HFFc6 (cell line): ENCODE results near the gene TMEM184A. TPM values are rescaled to one million over a fixed set of nuclear protein-coding genes. Genes with fewer than 3 reads are reported as not detected.

Experiments used
- DNase-seq: peaks from one replicate; pipeline ENCODE4 v3.0.0-alpha.2; 2018
- H3K27ac Mint-ChIP-seq: 2 replicates; pipeline ENCODE4 v1.8.0; 2020; ENCODE audit warnings: mild to moderate bottlenecking, mixed read lengths
- H3K27me3 Mint-ChIP-seq: 2 replicates; pipeline ENCODE4 v1.8.0; 2021; ENCODE audit warnings: mild to moderate bottlenecking, moderate library complexity, mixed read lengths; ENCODE audit not compliant: insufficient read depth
- H3K36me3 Mint-ChIP-seq: 2 replicates; pipeline ENCODE4 v1.8.0; 2021; ENCODE audit warnings: low read depth, mixed read lengths
- H3K4me1 Mint-ChIP-seq: 2 replicates; pipeline ENCODE4 v1.8.0; 2020; ENCODE audit warnings: low read depth, mixed read lengths
- H3K4me3 Mint-ChIP-seq: 2 replicates; pipeline ENCODE4 v1.8.0; 2020; ENCODE audit warnings: mild to moderate bottlenecking, moderate library complexity, mixed read lengths
- H3K9me3 Mint-ChIP-seq: 2 replicates; pipeline ENCODE4 v1.8.0; 2020; ENCODE audit warnings: mild to moderate bottlenecking, mixed read lengths
- total RNA-seq, 6 experiments: library from RNA; stranded (reverse); fragmentation: NEBNext Ultra II Directional; extraction: Animal tissue kit (Norgen Biotek cat#: 25700); gene quantifications; 2 replicates in 1 of 6; 3 replicates in 5 of 6; pipeline ENCODE4 v1.2.3, GENCODE V29; 2021
- TF ChIP-seq, protein P1 (sequence below): fragments of 200-600 bp; sonication (generic); IDR thresholded peaks from 2 replicates; pipeline ENCODE4 v1.5.0; 2021; ENCODE audit warnings: antibody characterized with exemption, mild to moderate bottlenecking

TMEM184A gene
- total RNA-seq, 6 experiments from 2014 or later: 0.79 to 2.0 (median 1.5) TPM

DNA sequence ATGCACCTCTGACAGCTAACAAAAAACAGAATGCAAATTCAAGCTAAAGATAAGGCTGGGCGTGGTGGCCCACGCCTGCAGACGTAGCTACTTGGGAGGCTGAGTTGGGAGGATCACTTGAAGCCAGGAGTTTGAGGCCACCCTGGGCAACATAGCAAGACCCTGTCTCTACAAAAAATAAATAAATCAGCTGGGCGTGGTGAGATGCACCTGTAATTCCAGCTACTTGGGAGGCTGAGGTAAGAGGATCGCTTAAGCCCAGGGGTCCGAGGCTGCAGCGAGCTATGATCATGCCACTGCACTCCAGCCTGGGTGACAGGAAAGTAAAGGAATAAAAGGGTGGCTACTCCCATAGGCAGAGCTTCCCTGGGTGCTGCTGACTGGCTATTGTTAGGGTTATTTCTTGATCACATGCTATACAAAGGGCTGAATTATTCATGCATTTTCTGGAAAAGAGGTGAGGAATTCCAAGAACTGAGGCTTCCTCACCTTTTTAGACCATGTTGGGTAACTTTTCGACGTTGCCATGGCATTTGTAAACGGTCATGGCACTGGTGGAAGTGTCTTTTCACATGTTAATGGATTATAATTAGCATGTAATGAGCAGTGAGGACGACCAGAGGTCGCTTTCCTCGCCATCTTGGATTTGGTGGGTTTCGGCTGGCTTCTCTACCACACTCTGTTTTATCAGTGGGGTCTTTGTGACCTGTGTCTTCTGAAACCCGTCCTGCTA is 20.7 kb upstream of the TMEM184A start:
- H3K27ac Mint-ChIP-seq: no peak overlapping the region
- H3K4me1 Mint-ChIP-seq: peaks cover 6% of the 10 kb centered on the region
- no peak for DNase-seq
- peaks cover 3% of the 10 kb centered on the region for H3K27me3 Mint-ChIP-seq
- no peaks in the 10 kb centered on the region for H3K9me3 Mint-ChIP-seq
- TF ChIP-seq, protein P1, sequence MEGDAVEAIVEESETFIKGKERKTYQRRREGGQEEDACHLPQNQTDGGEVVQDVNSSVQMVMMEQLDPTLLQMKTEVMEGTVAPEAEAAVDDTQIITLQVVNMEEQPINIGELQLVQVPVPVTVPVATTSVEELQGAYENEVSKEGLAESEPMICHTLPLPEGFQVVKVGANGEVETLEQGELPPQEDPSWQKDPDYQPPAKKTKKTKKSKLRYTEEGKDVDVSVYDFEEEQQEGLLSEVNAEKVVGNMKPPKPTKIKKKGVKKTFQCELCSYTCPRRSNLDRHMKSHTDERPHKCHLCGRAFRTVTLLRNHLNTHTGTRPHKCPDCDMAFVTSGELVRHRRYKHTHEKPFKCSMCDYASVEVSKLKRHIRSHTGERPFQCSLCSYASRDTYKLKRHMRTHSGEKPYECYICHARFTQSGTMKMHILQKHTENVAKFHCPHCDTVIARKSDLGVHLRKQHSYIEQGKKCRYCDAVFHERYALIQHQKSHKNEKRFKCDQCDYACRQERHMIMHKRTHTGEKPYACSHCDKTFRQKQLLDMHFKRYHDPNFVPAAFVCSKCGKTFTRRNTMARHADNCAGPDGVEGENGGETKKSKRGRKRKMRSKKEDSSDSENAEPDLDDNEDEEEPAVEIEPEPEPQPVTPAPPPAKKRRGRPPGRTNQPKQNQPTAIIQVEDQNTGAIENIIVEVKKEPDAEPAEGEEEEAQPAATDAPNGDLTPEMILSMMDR: no peak
- H3K36me3 Mint-ChIP-seq: peaks cover 13% of the 10 kb centered on the region; the same call in 1 of the 2 replicates
- no peak overlapping the region for H3K4me3 Mint-ChIP-seq

DNA sequence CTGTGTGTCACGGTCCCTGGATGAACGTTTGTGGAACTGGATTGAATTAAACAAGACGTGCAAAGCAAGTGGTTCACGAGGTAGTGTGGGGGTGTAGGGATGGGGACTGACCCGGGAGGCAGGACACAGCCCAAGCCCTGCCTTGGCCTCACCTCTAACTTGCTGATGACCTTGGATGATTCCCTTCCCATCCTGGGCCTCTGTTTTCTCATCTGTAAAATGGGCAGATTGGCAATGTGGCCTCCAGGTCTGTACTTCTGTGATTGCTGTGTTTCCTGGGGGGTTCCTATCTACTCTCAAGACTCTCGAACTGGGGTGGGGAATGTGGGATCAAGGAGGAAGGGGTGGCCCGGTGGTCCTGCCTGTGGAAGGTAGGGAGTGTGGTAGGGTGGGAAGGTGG is 19.8 kb upstream of the TMEM184A start:
- DNase-seq: no peak
- H3K36me3 Mint-ChIP-seq: peaks cover 13% of the 10 kb centered on the region; the same call in 1 of the 2 replicates
- no peak overlapping the region for H3K27ac Mint-ChIP-seq
- H3K27me3 Mint-ChIP-seq: peaks cover 3% of the 10 kb centered on the region
- no peaks in the 10 kb centered on the region for H3K9me3 Mint-ChIP-seq
- TF ChIP-seq, protein P1: no peak
- H3K4me3 Mint-ChIP-seq: no peak overlapping the region
- peaks cover 11% of the 10 kb centered on the region for H3K4me1 Mint-ChIP-seq

DNA sequence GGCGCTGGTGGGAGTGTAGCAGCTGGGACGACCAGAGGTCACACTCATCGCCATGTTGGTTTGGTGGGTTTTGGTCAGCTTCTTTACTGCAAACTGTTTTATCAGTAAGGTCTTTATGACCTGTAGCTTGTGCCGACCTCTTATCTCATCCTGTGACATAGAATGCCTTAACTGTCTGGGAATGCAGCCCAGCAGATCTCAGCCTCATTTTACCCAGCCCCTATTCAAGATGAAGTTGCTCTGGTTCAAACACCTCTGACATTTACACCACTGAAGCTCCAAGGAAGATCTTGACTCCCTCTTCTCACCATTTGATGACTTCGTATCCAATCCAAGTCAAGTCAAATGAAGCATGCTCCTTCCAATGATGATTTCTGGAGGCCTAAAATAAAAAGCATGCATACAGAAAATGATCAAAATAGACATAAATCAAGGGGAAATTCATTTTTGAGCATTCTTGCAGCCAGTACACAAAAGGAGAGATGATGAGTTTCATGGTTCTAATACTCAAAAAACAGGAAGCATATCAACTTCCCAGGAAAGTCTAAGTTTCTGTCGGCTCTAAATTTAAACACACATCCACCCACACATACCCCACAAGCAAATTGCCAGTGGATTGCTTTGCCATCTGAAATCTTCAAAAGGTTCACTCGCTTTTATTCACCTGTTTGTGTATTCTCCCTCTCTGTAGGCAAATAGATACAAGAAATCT is 16.3 kb upstream of the TMEM184A start:
- Mint-ChIP-seq H3K4me3 (no peak overlapping the region), H3K36me3 (peaks cover 28% of the 10 kb centered on the region), H3K27ac (no peak overlapping the region; the same call in 1 of the 2 replicates), H3K9me3 (no peaks in the 10 kb centered on the region), H3K4me1 (peaks cover 26% of the 10 kb centered on the region), H3K27me3 (no peaks in the 10 kb centered on the region; the same call in 1 of the 2 replicates)
- no peak for DNase-seq
- TF ChIP-seq, protein P1: no peak

DNA sequence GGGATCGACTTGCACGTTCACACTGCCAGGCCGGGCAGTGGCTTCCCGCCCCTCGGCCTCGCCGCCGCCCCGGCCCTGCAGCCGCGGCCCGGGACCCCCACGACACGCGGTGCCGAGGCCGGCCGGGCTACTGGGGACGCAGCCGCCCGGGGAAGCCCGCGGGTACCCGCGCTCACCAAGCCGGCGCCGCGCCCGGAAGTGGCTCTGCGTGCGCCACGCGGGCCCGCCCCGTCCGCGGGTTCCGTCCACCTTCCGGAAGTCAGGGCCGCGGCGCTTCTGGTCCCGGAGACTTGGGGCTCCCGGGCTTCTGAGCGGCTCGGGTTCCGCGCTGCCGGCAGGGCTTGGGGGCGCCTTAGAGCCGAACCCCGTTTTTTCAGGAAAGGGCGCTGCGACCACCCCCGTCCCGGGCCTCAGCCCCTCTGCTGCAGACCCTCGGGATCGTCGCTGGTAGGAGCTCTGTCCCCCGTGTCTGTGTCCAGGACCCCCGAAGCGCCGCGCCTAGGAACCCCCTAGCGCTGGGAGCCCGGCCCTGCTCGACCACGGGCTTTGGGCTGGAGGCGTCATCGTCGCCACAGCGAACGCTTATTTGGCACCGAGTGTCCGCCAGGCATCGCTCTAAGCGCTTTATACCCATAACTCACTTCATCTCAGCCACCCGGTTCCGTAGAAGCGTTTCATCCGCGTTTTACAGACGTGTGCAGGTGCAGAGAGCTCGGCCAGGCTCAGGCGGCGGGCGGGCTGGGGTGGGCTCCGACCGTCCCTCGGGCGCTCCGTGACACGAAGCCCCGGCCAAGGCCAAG is 14.0 kb upstream of the TMEM184A start, which contains the start of gene PSMG3:
TSS of gene PSMG3 (minus strand) at position 200 of the 800 bp plus-strand sequence. CDS start 693 bp downstream, outside the sequence.
- TF ChIP-seq, protein P1: peak; percentile 70
- Mint-ChIP-seq H3K27me3 (no peaks in the 10 kb centered on the region; the same call in 1 of the 2 replicates), H3K27ac (peak within 1 kb of the TSS; percentile 89), H3K4me3 (peak within 1 kb of the TSS; percentile 93), H3K4me1 (peaks cover 34% of the 10 kb centered on the region), H3K36me3 (peaks cover 33% of the 10 kb centered on the region), H3K9me3 (no peaks in the 10 kb centered on the region)
- peak; percentile 86 for DNase-seq

DNA sequence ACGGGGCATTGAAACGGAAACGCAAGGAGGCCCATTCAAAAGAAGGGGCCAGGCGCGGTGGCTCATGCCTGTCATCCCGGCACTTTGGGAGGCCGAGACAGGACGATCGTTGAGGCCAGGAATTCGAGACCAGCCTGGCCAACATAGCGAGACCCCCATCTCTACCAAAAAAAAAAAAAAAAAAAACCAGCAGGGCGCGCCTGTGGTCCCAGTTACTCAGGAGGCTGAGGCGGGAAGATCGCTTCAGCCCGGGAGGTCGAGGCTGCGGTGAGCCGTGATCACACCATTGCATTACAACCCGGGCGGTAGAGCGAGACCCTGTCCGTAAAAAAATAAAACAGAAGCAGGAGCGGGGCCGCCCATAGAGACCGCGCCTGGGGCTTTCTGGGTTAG is 13.4 kb upstream of the TMEM184A start:
- H3K4me1 Mint-ChIP-seq: peaks cover 40% of the 10 kb centered on the region

More for the DNA sequence above, 13.4 kb upstream of the TMEM184A start:
- Mint-ChIP-seq H3K9me3 (no peaks in the 10 kb centered on the region), H3K36me3 (peaks cover 33% of the 10 kb centered on the region), H3K27me3 (no peaks in the 10 kb centered on the region; the same call in 1 of the 2 replicates), H3K27ac (peak overlapping the region; percentile 69), H3K4me3 (peak overlapping the region; percentile 86)
- DNase-seq: no peak
- TF ChIP-seq, protein P1: no peak
